H1 (cell line): ENCODE data around the gene MESD.

Source experiments
- CHD2 ChIP-seq: IDR thresholded peaks from 2 replicates; pipeline ENCODE4 v1.6.1; 2012; ENCODE audit warnings: low read length, improper control_type of control experiment
- CTCF ChIP-seq, 3 experiments: IDR thresholded peaks; 1 replicate in 2 of 3; 2 replicates in 1 of 3; pipeline versions ENCODE4 v1.5.1 to v1.6.1; 2011; ENCODE audit warnings: low read length in 3 of 3, mild to moderate bottlenecking in 3 of 3, inconsistent platforms in 2 of 3, low read depth in 1 of 3, moderate library complexity in 1 of 3; ENCODE audit not compliant: insufficient read depth in 1 of 3; ENCODE audit errors: control extremely low read depth in 1 of 3
- E2F6 ChIP-seq: IDR thresholded peaks from 2 replicates; pipeline ENCODE4 v1.6.1; 2012; ENCODE audit warnings: inconsistent platforms
- EZH2 ChIP-seq: fragments of 200-600 bp; sonication (generic); IDR thresholded peaks from 2 replicates; pipeline ENCODE4 v1.7.1; 2012; ENCODE audit warnings: low read depth, mild to moderate bottlenecking, moderate library complexity, low read length, inconsistent platforms; ENCODE audit not compliant: severe bottlenecking
- NRF1 ChIP-seq: IDR thresholded peaks from 2 replicates; pipeline ENCODE4 v1.6.1; 2011; ENCODE audit warnings: mild to moderate bottlenecking, low read depth, low read length, improper control_type of control experiment
- POLR2A ChIP-seq, 2 experiments: IDR thresholded peaks; 1 replicate in 1 of 2; 2 replicates in 1 of 2; pipeline ENCODE4 v1.6.1; 2011; ENCODE audit warnings: low read depth in 2 of 2, low read length in 2 of 2, mild to moderate bottlenecking in 2 of 2; ENCODE audit errors: control extremely low read depth in 1 of 2
- POLR2AphosphoS5 ChIP-seq: IDR thresholded peaks from 2 replicates; pipeline ENCODE4 v1.6.1; 2011; ENCODE audit warnings: low read depth, low read length
- ZNF274 ChIP-seq: IDR thresholded peaks from 2 replicates; pipeline ENCODE4 v1.7.0; 2012; ENCODE audit warnings: low read length, borderline replicate concordance; ENCODE audit errors: extremely low read depth
- TF ChIP-seq, protein P1 (sequence below): IDR thresholded peaks from 2 replicates; pipeline ENCODE4 v1.6.1; 2012; ENCODE audit warnings: inconsistent platforms

DNA sequence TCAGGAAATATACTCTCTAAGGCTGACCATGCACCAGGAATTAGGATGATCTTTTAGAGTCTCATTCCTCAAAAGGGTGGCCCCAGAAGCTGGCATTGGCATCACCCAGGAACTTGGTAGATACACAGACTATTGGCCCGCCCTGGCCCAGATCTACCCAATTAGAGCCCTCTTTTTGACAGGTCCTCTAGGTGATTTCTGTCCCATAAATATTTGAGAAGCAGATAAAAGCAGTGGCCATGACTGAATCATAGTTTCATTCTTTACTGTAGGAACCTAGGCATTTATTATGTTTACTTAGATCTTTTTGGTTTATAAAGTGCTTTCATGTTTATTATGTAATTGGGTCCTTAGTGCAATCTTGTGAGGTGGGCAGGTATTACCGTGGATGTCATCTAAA, 18.7 kb upstream of the MESD start:
- TF ChIP-seq CHD2 (no peak), CTCF (IDR thresholded peaks at IDR 0.05; ENCODE audit: control extremely low read depth in 1 of 3, insufficient read depth in 1 of 3, low read depth in 1 of 3, low read length in 3 of 3) (no peak), POLR2A (IDR thresholded peaks at IDR 0.05; ENCODE audit: control extremely low read depth in 1 of 2, low read depth in 2 of 2, low read length in 2 of 2) (no peak), E2F6 (no peak), EZH2 (no peak), POLR2AphosphoS5 (no peak), ZNF274 (no peak), NRF1 (no peak)
- TF ChIP-seq, protein P1, sequence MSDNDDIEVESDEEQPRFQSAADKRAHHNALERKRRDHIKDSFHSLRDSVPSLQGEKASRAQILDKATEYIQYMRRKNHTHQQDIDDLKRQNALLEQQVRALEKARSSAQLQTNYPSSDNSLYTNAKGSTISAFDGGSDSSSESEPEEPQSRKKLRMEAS = no peak
